Esophagus squamous epithelium (tissue), 4 donors: Measurements from ENCODE around the gene SPRED1.

Experiments
- POLR2A ChIP-seq, 4 donors: fragments of 450-650 bp; IDR thresholded peaks; one replicate each; pipeline ENCODE4 v1.6.1; 2017; ENCODE audit warnings: antibody characterized with exemption in 4 of 4, mild to moderate bottlenecking in 4 of 4, moderate library complexity in 3 of 4
- TF ChIP-seq, protein P1 (sequence below), 6 experiments: fragments of 450-650 bp in 4 of 6; fragments of 200-600 bp in 2 of 6; sonication (generic) in 2 of 6; IDR thresholded peaks; one replicate each; pipeline ENCODE4 v1.5.1; 2016 to 2019; ENCODE audit warnings: antibody characterized with exemption in 6 of 6, mild to moderate bottlenecking in 4 of 6, moderate library complexity in 4 of 6

DNA sequence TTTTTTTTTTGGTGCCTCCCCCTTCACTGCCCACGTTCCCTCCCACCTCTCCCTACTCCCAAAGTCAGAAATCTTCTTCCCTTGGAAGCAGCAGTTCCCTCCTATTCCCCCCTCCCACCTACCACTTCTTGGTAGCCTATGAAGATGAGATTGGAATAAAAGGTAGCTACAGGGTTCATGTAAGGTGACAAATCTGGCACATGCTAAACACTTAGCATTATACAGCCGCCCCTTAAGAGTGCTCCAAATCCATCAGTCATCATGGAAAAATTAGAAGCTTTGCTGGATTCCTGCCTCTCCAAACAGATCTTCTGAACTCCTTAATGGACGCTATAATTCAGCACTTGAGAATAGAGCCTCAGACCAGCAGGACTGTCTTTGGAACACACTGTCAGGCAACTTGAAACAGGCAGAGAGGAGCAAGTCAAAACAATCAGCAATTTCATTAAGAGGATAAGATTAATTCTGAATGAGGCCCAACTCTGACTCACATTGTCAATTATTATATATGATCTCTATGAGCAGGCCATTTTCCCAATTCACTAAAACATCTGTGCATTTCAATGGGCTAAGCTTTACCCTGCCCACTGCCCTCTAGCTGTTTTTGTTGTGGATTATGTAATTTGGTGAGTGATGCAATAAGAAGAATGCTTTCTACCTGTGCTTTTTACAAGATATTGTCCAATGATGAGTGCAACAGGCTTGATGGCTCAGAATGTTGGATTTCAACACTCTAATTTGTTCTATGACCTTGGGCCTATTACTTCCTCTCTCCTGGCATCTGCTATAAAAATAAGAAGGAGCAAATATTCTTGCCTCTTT, 34.6 kb upstream of the SPRED1 start:
- TF ChIP-seq, protein P1, sequence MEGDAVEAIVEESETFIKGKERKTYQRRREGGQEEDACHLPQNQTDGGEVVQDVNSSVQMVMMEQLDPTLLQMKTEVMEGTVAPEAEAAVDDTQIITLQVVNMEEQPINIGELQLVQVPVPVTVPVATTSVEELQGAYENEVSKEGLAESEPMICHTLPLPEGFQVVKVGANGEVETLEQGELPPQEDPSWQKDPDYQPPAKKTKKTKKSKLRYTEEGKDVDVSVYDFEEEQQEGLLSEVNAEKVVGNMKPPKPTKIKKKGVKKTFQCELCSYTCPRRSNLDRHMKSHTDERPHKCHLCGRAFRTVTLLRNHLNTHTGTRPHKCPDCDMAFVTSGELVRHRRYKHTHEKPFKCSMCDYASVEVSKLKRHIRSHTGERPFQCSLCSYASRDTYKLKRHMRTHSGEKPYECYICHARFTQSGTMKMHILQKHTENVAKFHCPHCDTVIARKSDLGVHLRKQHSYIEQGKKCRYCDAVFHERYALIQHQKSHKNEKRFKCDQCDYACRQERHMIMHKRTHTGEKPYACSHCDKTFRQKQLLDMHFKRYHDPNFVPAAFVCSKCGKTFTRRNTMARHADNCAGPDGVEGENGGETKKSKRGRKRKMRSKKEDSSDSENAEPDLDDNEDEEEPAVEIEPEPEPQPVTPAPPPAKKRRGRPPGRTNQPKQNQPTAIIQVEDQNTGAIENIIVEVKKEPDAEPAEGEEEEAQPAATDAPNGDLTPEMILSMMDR (IDR thresholded peaks at IDR 0.05): no peak
- no peak for TF ChIP-seq POLR2A (IDR thresholded peaks at IDR 0.05)
